GM18868 (cell line): ENCODE data around the gene PCDHB10.
"Not testable (repeated sequence)": the region's sequence is repeated elsewhere in the genome, so short reads cannot be mapped to it uniquely, and the experiment has no call there.

ENCODE experiments used
- ATAC-seq: cut with Tn5 transposase; IDR thresholded peaks from one replicate; pipeline ENCODE4 v1.9.1; 2021; ENCODE audit warnings: mild to moderate bottlenecking, moderate library complexity; ENCODE audit not compliant: unreplicated experiment

PCDHB10 gene

DNA sequence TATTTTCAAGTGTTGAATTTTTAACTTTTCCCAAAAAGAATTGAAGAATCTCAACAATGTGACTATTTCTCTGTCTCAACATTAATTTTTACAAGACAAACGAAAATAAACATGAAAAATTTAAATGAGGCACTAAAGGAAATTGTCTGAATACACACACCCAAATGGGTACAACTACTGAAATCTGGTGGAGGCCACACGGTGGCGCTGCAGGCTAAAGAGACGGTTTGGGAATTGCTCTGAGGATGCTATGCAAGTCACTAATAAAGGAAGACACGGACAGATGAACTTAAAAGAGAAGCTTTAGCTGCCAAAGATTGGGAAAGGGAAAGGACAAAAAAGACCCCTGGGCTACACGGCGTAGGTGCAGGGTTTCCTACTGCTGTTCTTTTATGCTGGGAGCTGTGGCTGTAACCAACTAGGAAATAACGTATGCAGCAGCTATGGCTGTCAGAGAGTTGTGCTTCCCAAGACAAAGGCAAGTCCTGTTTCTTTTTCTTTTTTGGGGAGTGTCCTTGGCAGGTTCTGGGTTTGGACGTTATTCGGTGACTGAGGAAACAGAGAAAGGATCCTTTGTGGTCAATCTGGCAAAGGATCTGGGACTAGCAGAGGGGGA, at the start of gene PCDHB10:
TSS of gene PCDHB10 (plus strand) at position 244 of the 616 bp plus-strand sequence. CDS start at position 444, 200 bp downstream.
- ATAC-seq, result no peak

GRCh38 chr5:141149812-141150211, 42.3 kb upstream of the PCDHB10 start, which contains the start of gene PCDHB6:
PCDHB6 (plus strand) TSS chr5:141150057; CDS start chr5:141150258, 201 bp downstream.
- ATAC-seq, result no peak

GRCh38 chr5:141150224-141150992, 41.7 kb upstream of the PCDHB10 start:
- no peak for ATAC-seq

- no peak for ATAC-seq
These were observed 41.2 kb upstream of the PCDHB10 start for GRCh38 chr5:141150993-141151325.

GRCh38 chr5:141151632-141152031, 40.5 kb upstream of the PCDHB10 start:
- ATAC-seq, result not testable (repeated sequence)

GRCh38 chr5:141152096-141152495, 40.1 kb upstream of the PCDHB10 start:
- ATAC-seq, result not testable (repeated sequence)

DNA sequence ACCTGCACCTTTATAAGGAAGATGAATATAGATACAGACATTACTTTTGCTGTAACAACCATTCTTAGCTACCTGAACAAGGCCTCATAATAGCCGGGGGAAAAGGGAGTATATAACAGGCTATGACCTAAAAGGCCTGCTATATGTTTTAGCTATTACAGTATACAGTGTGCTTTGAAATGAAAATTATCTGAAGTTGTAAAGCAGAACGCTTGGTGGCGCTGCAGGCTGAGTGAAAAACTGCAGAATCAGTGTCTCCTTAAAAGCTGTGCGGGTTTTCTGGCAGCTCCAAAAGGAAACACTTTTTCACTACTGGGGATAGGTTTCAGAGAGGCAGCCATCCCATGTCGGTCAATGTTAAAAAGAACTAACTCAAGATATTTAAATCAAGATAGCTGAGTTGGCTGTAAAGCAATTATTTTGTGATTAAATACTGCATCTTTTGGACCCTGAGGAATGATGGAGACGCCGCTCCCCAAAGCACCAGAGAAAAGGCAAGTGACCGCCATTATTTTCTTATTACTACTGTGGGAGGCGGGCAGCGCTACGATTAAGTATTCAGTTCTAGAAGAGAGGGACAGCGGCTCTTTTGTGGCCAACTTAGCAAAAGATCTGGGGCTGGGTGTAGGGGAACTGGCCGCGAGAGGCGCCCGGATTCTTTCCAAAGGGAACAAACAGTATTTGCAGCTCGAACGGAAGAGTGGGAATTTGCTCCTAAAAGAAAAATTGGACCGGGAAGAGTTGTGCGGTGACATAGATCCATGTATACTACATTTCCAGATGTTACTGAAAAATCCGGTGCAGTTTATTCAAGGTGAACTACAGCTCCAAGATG, 36.4 kb upstream of the PCDHB10 start:
- no peak for ATAC-seq

DNA sequence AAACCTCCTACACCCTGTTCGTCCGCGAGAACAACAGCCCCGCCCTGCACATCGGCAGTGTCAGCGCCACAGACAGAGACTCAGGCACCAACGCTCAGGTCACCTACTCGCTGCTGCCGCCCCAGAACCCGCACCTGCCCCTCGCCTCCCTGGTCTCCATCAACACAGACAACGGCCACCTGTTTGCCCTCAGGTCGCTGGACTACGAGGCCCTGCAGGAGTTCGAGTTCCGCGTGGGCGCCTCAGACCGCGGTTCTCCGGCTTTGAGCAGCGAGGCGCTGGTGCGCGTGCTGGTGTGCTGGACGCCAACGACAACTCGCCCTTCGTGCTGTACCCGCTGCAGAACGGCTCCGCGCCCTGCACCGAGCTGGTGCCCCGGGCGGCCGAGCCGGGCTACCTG, 34.8 kb upstream of the PCDHB10 start:
- ATAC-seq, result not testable (repeated sequence)

- not testable (repeated sequence) for ATAC-seq
These were observed 34.3 kb upstream of the PCDHB10 start for GRCh38 chr5:141157901-141158300.

DNA sequence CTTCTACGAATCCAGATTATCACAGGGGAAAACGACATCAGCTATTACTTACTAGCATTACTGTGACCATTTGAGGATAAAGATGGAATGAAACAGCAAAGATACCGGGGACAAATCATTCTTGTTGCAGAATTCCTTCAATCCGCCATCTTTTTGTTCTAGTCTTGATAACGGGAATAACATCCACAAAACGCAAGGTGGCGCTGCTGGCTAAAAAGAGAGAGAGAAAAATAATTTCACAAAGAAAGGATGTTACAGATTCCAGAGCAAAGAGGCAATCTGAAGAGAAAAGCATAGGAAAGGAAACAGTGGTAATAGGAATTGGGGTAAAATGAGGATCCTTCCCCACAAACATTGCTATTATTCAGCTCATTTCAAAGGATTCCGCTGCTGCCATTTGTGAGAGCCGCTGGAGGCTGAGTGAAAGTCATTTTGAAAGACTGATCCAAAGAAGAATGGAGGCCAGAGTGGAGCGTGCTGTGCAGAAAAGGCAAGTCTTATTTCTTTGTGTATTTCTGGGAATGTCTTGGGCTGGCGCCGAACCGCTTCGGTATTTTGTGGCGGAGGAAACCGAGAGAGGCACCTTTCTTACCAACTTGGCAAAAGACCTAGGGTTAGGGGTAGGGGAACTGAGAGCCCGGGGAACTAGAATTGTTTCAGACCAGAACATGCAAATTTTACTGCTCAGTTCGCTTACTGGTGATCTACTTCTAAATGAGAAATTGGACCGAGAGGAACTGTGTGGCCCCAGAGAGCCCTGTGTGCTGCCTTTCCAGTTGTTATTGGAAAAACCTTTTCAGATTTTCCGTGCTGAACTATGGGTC, 19.6 kb upstream of the PCDHB10 start, which contains the start of gene PCDHB7:
TSS of gene PCDHB7 (plus strand) at position 264 of the 824 bp plus-strand sequence. CDS start at position 456, 192 bp downstream.
- no peak for ATAC-seq

DNA sequence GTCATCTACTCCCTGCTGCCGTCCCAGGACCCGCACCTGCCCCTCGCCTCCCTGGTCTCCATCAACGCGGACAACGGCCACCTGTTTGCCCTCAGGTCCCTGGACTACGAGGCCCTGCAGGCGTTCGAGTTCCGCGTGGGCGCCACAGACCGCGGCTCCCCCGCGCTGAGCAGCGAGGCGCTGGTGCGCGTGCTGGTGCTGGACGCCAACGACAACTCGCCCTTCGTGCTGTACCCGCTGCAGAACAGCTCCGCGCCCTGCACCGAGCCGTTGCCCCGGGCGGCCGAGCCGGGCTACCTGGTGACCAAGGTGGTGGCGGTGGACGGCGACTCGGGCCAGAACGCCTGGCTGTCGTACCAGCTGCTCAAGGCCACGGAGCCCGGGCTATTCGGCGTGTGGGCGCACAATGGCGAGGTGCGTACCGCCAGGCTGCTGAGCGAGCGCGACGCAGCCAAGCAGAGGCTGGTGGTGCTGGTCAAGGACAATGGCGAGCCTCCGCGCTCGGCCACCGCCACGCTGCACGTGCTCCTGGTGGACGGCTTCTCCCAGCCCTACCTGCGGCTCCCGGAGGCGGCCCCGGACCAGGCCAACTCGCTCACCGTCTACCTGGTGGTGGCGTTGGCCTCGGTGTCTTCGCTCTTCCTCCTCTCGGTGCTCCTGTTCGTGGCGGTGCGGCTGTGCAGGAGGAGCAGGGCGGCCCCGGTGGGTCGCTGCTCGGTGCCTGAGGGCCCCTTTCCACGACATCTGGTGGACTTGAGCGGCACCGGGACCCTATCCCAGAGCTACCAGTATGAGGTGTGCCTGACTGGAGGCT, 17.7 kb upstream of the PCDHB10 start:
- ATAC-seq, result not testable (repeated sequence)

DNA sequence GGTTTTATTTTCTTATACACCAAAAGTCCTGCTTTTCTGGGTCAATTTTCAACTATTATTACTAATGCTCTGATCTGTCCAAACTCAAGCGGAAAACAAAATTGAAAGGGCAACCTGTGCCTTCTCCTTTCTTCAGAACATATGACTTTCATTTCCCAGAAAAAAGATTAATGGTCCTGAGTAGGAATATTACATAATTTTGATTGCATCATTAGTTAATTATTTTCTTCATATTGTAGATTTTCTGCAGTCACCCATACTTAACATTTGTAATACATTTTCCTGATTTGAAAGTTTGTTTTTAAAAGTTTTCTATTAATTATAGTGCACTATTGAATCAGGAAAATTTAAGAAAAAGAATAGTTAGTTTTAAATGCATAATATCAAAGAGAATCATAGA, 16.2 kb upstream of the PCDHB10 start:
- ATAC-seq, result no peak

DNA sequence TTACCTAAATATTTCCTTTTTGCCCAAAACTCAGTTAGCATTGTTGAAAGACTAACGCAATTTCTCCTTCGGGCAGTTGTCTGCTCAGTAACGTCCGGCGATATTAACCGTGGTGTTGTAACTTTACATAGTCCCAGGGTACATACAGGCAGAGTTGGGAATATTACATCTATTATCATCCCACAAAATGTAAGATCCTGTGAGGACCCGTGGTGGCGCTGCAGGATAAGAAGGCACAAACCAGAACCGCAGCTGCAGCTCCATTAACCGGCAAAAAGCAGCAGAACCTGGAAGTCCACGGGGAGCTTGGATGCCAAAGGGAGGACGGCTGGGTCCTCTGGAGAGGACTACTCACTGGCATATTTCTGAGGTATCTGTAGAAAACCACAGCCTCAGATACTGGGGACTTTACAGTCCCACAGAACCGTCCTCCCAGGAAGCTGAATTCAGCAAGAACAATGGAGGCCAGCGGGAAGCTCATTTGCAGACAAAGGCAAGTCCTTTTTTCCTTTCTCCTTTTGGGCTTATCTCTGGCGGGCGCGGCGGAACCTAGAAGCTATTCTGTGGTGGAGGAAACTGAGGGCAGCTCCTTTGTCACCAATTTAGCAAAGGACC, 14.5 kb upstream of the PCDHB10 start, which contains the start of gene PCDHB8:
TSS of gene PCDHB8 (plus strand) at position 214 of the 615 bp plus-strand sequence. CDS start at position 459, 245 bp downstream.
- not testable (repeated sequence) for ATAC-seq

- not testable (repeated sequence) for ATAC-seq
These were observed 12.8 kb upstream of the PCDHB10 start for GRCh38 chr5:141179371-141179770.

- not testable (repeated sequence) for ATAC-seq
These were observed 12.3 kb upstream of the PCDHB10 start for GRCh38 chr5:141179876-141180275.

DNA sequence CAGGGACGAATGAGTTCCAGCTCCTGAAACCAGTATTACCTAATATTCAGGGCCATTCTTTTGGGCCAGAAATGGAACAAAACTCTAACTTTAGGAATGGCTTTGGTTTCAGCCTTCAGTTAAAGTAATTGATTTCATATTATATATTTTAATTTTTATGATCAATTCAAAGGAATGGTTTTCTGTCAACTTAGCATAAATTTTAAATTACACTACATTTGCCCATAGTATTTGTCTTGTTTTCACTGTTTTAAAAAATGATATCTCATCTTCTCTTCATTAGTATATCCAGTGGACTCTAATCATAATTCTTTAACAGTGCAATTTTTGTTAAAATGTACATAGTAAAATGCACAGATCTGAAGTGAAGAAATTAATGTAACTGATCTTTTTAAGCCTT, 11.8 kb upstream of the PCDHB10 start:
- no peak for ATAC-seq

DNA sequence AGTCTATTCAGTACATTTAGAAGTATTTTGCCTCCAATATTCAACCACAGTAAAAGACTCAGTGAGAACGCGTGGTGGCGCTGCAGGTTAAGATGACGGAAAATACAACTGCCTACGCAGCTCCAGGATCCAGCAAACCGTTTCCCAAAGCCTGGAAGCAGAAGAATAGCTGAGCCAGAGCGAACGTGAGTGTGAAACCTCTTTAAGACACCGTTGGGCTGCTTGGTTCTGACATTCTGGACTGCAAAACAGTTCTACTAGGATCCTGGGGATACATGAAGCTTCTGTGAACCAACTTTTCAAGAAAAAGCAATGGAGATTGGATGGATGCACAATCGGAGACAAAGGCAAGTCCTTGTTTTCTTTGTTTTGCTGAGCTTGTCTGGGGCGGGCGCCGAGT, 9.9 kb upstream of the PCDHB10 start, which contains the start of gene PCDHB16:
TSS of gene PCDHB16 (plus strand) at position 140 of the 400 bp plus-strand sequence. CDS start at position 313, 173 bp downstream.
- no peak for ATAC-seq

DNA sequence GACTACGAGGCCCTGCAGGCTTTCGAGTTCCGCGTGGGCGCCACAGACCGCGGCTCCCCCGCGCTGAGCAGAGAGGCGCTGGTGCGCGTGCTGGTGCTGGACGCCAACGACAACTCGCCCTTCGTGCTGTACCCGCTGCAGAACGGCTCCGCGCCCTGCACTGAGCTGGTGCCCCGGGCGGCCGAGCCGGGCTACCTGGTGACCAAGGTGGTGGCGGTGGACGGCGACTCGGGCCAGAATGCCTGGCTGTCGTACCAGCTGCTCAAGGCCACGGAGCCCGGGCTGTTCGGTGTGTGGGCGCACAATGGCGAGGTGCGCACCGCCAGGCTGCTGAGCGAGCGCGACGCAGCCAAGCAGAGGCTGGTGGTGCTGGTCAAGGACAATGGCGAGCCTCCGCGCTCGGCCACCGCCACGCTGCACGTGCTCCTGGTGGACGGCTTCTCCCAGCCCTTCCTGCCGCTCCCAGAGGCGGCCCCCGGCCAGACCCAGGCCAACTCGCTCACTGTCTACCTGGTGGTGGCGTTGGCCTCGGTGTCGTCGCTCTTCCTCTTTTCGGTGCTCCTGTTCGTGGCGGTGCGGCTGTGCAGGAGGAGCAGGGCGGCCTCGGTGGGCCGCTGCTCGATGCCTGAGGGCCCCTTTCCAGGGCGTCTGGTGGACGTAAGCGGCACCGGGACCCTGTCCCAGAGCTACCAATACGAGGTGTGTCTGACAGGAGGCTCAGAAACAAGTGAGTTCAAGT, 7.9 kb upstream of the PCDHB10 start:
- not testable (repeated sequence) for ATAC-seq
